Neural cell (in vitro differentiated cells): ENCODE results near the gene CHMP4B. TPM values are rescaled to one million over a fixed set of nuclear protein-coding genes. Genes with fewer than 3 reads are reported as not detected.

ENCODE experiments used
- H2AFZ ChIP-seq: fragments of 200-600, 300-800 bp; sonication (generic), shearing (Covaris generic); 2 replicates; pipeline ENCODE4 v1.6.0; 2014; ENCODE audit warnings: low read depth, mild to moderate bottlenecking, antibody characterized with exemption, low read length, moderate library complexity
- H3F3A ChIP-seq: fragments of 200-600 bp; shearing (Covaris generic); 2 replicates; pipeline ENCODE4 v1.6.1; 2016; ENCODE audit warnings: mild to moderate bottlenecking, moderate library complexity, mixed read lengths, antibody characterized with exemption, low read length; ENCODE audit not compliant: insufficient read depth, poor library complexity, severe bottlenecking
- H3K27ac ChIP-seq: fragments of 200-600, 300-800 bp; sonication (generic), shearing (Covaris generic); 2 replicates; pipeline ENCODE4 v1.5.1; 2014; ENCODE audit warnings: mild to moderate bottlenecking, low read length, moderate library complexity
- H3K27me3 ChIP-seq: fragments of 300-800, 200-600 bp; sonication (generic), shearing (Covaris generic); 2 replicates; pipeline ENCODE4 v1.6.0; 2014; ENCODE audit warnings: mild to moderate bottlenecking, low read depth, low read length, moderate library complexity; ENCODE audit not compliant: insufficient read depth
- H3K36me3 ChIP-seq: fragments of 300-800, 200-600 bp; sonication (generic), shearing (Covaris generic); 2 replicates; pipeline ENCODE4 v1.5.1; 2014; ENCODE audit warnings: mild to moderate bottlenecking, antibody characterized with exemption, low read length, moderate library complexity; ENCODE audit not compliant: insufficient read depth
- H3K4me2 ChIP-seq: fragments of 300-800, 200-600 bp; sonication (generic), shearing (Covaris generic); 2 replicates; pipeline ENCODE4 v1.6.0; 2014; ENCODE audit warnings: mild to moderate bottlenecking, low read length
- H3K4me3 ChIP-seq: fragments of 300-800, 200-600 bp; sonication (generic), shearing (Covaris generic); 2 replicates; pipeline ENCODE4 v1.5.1; 2014; ENCODE audit warnings: mild to moderate bottlenecking, low read length, moderate library complexity
- H3K79me2 ChIP-seq: fragments of 200-600 bp; shearing (Covaris generic); replicated peaks from 2 replicates; pipeline ENCODE4 v1.6.0; 2014; ENCODE audit warnings: mild to moderate bottlenecking, low read length, moderate library complexity; ENCODE audit not compliant: insufficient read depth
- H3K9ac ChIP-seq: fragments of 300-800, 200-600 bp; sonication (generic), shearing (Covaris generic); 2 replicates; pipeline ENCODE4 v1.6.1; 2016; ENCODE audit warnings: mild to moderate bottlenecking, low read length, mixed read lengths
- H3K9me2 ChIP-seq: fragments of 200-600 bp; shearing (Covaris generic); 2 replicates; pipeline ENCODE4 v1.6.1; 2016; ENCODE audit warnings: mild to moderate bottlenecking, low read length, mixed read lengths; ENCODE audit not compliant: insufficient read depth
- H3K9me3 ChIP-seq: fragments of 200-600, 300-800 bp; sonication (generic), shearing (Covaris generic); 2 replicates; pipeline ENCODE4 v1.6.1; 2016; ENCODE audit warnings: mild to moderate bottlenecking, mixed run types, low read length, moderate library complexity, mixed read lengths
- H4K20me1 ChIP-seq: fragments of 200-600 bp; shearing (Covaris generic); 2 replicates; pipeline ENCODE4 v1.6.1; 2016; ENCODE audit warnings: mild to moderate bottlenecking, mixed run types; ENCODE audit not compliant: insufficient read depth
- CTCF ChIP-seq: fragments of 450-650 bp; IDR thresholded peaks from 2 replicates; pipeline ENCODE4 v1.5.1; 2014; ENCODE audit warnings: antibody characterized with exemption, mild to moderate bottlenecking, moderate library complexity; ENCODE audit not compliant: poor library complexity, severe bottlenecking
- EP300 ChIP-seq: fragments of 450-650 bp; conservative IDR thresholded peaks from 2 replicates; pipeline ENCODE4 v1.6.1; 2014; ENCODE audit warnings: antibody characterized with exemption, mild to moderate bottlenecking, moderate library complexity; ENCODE audit not compliant: poor library complexity, severe bottlenecking
- EZH2 ChIP-seq: fragments of 200-600, 300-800 bp; shearing (Covaris generic), sonication (generic); IDR thresholded peaks from 2 replicates; pipeline ENCODE4 v1.6.1; 2014; ENCODE audit warnings: antibody characterized with exemption, low read length, borderline replicate concordance, mild to moderate bottlenecking; ENCODE audit not compliant: insufficient read depth, poor library complexity, severe bottlenecking
- MXI1 ChIP-seq: fragments of 450-650 bp; conservative IDR thresholded peaks from 2 replicates; pipeline ENCODE4 v1.6.1; 2014; ENCODE audit warnings: antibody characterized with exemption, mild to moderate bottlenecking; ENCODE audit not compliant: poor library complexity, severe bottlenecking
- POLR2AphosphoS5 ChIP-seq: IDR thresholded peaks from 2 replicates; pipeline ENCODE4 v1.6.1; 2012
- RAD21 ChIP-seq: fragments of 450-650 bp; conservative IDR thresholded peaks from 2 replicates; pipeline ENCODE4 v1.6.1; 2014; ENCODE audit warnings: antibody characterized with exemption, mild to moderate bottlenecking, moderate library complexity
- REST ChIP-seq: IDR thresholded peaks from 2 replicates; pipeline ENCODE4 v1.6.1; 2012; ENCODE audit warnings: borderline replicate concordance
- SMC3 ChIP-seq: fragments of 450-650 bp; conservative IDR thresholded peaks from 2 replicates; pipeline ENCODE4 v1.6.1; 2014; ENCODE audit warnings: antibody characterized with exemption, mild to moderate bottlenecking, moderate library complexity; ENCODE audit not compliant: poor library complexity
- TAF1 ChIP-seq: IDR thresholded peaks from 2 replicates; pipeline ENCODE4 v1.6.1; 2012; ENCODE audit warnings: low read depth
- polyA plus RNA-seq: library from polyadenylated mRNA; depleted of rRNA; stranded (reverse); fragments of >200 nt; gene quantifications from 2 replicates; pipeline ENCODE4 v1.2.3, GENCODE V29; 2014

CHMP4B gene
- polyA plus RNA-seq, 1 donor from 2014 or later, result 83.8 TPM

DNA sequence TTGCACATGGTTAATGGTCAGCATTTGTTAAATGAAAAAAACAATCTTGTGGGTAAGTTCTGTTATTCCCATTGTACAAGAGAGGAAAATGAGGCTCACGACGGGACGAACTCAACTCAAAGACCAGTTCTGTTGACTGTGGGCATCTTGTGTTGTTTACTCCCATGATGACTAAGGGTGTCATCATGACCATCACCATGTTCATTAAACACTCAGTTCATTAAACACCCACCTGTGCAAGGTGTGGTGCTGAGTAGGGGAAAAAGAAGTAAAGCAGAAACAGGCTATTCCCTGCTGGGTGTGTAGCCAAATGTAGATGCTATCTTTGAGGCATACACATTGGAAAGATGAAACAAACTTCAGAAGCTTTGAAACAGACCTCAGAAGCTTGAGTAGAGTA lies 4.5 kb downstream of the CHMP4B start:
- TF ChIP-seq MXI1, result no peak
- no peak for TF ChIP-seq TAF1
- no peak for TF ChIP-seq CTCF
- TF ChIP-seq EZH2, result no peak
- no peak for TF ChIP-seq REST
- no peak for TF ChIP-seq SMC3
- TF ChIP-seq RAD21, result no peak
- no peak for TF ChIP-seq EP300
- TF ChIP-seq POLR2AphosphoS5, result no peak
- no peak overlapping the region for H3K9ac ChIP-seq
- H3K36me3 ChIP-seq, result no peaks in the 10 kb centered on the region
- H4K20me1 ChIP-seq, result no peaks in the 10 kb centered on the region
- no peaks in the 10 kb centered on the region for H3K9me3 ChIP-seq
- H3K27me3 ChIP-seq, result no peaks in the 10 kb centered on the region
- peaks cover 53% of the 10 kb centered on the region for H3K79me2 ChIP-seq
- H3K4me3 ChIP-seq, result no peak overlapping the region
- H3K27ac ChIP-seq, result no peak overlapping the region
- no peak overlapping the region for H2AFZ ChIP-seq
- no peaks in the 10 kb centered on the region for H3F3A ChIP-seq
- H3K9me2 ChIP-seq, result no peaks in the 10 kb centered on the region
- no peak overlapping the region for H3K4me2 ChIP-seq

- H3K79me2 ChIP-seq, result peaks cover 53% of the 10 kb centered on the region
- no peak overlapping the region for H3K4me3 ChIP-seq
- no peaks in the 10 kb centered on the region for H3K9me3 ChIP-seq
- no peak for TF ChIP-seq TAF1
- TF ChIP-seq REST, result no peak
- H4K20me1 ChIP-seq, result no peaks in the 10 kb centered on the region
- H2AFZ ChIP-seq, result no peak overlapping the region
- no peaks in the 10 kb centered on the region for H3F3A ChIP-seq
- no peaks in the 10 kb centered on the region for H3K27me3 ChIP-seq
- H3K36me3 ChIP-seq, result no peaks in the 10 kb centered on the region
- no peak overlapping the region for H3K27ac ChIP-seq
- no peak overlapping the region for H3K9ac ChIP-seq
- H3K9me2 ChIP-seq, result no peaks in the 10 kb centered on the region
- no peak overlapping the region for H3K4me2 ChIP-seq
Observed at GRCh38 chr20:33816191-33816590, 5.0 kb downstream of the CHMP4B start.
